ENCODE data around the gene ANKRD11.

The ANKRD11 gene

DNA sequence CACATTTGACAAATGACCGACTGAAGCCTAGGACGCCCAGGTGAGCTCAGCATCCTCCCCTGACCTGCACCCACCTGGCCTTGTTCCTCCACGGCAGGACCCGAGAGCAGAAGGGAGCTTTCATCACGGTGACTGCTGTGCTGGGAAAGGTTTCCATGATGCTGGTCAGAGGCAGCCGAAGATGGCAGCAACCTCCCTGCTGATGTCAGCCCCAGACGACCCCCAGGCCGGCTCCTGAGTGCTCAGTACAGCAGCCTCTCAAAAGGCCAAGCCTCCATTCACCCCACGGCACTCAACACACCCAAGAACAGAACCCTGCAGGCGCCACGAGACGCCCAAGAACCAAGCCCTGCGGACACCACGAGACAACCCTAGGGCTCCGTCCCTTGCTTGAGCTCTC lies 119.8 kb downstream of the ANKRD11 start:
- TF ChIP-seq, protein P1, sequence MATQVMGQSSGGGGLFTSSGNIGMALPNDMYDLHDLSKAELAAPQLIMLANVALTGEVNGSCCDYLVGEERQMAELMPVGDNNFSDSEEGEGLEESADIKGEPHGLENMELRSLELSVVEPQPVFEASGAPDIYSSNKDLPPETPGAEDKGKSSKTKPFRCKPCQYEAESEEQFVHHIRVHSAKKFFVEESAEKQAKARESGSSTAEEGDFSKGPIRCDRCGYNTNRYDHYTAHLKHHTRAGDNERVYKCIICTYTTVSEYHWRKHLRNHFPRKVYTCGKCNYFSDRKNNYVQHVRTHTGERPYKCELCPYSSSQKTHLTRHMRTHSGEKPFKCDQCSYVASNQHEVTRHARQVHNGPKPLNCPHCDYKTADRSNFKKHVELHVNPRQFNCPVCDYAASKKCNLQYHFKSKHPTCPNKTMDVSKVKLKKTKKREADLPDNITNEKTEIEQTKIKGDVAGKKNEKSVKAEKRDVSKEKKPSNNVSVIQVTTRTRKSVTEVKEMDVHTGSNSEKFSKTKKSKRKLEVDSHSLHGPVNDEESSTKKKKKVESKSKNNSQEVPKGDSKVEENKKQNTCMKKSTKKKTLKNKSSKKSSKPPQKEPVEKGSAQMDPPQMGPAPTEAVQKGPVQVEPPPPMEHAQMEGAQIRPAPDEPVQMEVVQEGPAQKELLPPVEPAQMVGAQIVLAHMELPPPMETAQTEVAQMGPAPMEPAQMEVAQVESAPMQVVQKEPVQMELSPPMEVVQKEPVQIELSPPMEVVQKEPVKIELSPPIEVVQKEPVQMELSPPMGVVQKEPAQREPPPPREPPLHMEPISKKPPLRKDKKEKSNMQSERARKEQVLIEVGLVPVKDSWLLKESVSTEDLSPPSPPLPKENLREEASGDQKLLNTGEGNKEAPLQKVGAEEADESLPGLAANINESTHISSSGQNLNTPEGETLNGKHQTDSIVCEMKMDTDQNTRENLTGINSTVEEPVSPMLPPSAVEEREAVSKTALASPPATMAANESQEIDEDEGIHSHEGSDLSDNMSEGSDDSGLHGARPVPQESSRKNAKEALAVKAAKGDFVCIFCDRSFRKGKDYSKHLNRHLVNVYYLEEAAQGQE (IDR thresholded peaks at IDR 0.05; ENCODE audit: insufficient read depth in 1 of 2, low read depth in 2 of 2, low read length in 2 of 2): no peak
- TF ChIP-seq SIN3A (IDR thresholded peaks at IDR 0.05; ENCODE audit: borderline replicate concordance, insufficient read depth, low read length) (no peak), POLR2AphosphoS5 (IDR thresholded peaks at IDR 0.05; ENCODE audit: low read depth, low read length) (no peak), FOXP2 (optimal IDR thresholded peaks at IDR 0.05; ENCODE audit: borderline replicate concordance, extremely low read depth, extremely low read length, insufficient read depth) (no peak), TAF1 (IDR thresholded peaks at IDR 0.05; ENCODE audit: borderline replicate concordance, insufficient read depth, low read length) (no peak)

DNA sequence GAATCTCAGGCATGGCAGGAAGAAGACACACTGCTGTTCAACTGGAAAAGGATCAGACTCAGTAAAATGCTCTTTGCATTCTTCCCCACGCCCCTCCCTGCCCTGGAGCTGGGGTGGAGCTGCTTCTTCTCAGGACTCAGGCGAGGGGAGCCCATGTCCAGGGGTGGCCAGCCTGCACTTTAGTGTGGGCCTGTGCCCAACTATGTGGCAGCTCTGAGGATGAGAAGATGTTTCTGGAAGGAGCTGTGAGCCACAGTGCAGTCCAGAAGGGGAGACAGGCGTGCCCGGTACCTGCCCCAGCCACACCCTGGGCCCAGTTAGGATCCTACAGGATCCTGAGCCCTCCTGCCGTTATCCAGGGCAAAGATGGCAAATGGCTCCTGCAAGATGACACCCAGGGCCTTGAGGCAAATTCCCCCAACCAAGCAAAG lies 120.3 kb downstream of the ANKRD11 start:
- TF ChIP-seq FOXP2 (optimal IDR thresholded peaks at IDR 0.05; ENCODE audit: borderline replicate concordance, extremely low read depth, extremely low read length, insufficient read depth) (no peak), TAF1 (IDR thresholded peaks at IDR 0.05; ENCODE audit: borderline replicate concordance, insufficient read depth, low read length) (no peak), SIN3A (IDR thresholded peaks at IDR 0.05; ENCODE audit: borderline replicate concordance, insufficient read depth, low read length) (no peak), POLR2AphosphoS5 (IDR thresholded peaks at IDR 0.05; ENCODE audit: low read depth, low read length) (no peak)
- TF ChIP-seq, protein P1 (IDR thresholded peaks at IDR 0.05; ENCODE audit: insufficient read depth in 1 of 2, low read depth in 2 of 2, low read length in 2 of 2): no peak

DNA sequence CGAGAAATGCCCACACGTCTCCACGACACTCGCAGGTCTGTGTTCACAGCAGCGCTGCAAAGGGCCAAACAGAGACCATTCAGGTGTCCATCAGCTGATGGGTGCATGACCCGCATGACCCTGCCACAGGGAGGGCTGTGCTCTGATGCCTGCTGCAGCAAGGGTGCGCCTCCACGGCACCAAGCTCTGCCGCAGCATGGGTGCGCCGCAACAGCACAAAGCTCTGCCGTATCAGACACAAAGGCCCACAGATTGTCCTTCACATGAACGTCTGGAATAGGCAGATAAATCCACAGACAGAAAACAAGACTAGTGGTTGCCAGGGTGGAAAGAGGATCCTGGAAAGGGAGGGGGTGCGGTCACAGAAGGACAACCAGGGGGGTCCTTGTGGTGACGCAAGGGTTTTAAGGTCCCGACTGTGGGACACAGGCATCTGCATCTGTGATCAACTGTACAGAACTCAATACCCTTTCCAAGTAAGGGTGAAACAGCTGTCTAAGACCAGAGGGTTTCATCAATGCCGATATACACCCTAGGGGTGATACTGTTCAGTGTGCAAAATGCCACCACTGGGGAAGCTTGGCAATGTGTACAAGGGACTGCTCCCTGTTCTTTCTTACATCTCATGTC lies 121.0 kb downstream of the ANKRD11 start:
- TF ChIP-seq POLR2AphosphoS5 (IDR thresholded peaks at IDR 0.05; ENCODE audit: low read depth, low read length) (no peak), TAF1 (IDR thresholded peaks at IDR 0.05; ENCODE audit: borderline replicate concordance, insufficient read depth, low read length) (no peak), SIN3A (IDR thresholded peaks at IDR 0.05; ENCODE audit: borderline replicate concordance, insufficient read depth, low read length) (no peak), FOXP2 (optimal IDR thresholded peaks at IDR 0.05; ENCODE audit: borderline replicate concordance, extremely low read depth, extremely low read length, insufficient read depth) (no peak)
- TF ChIP-seq, protein P1 (IDR thresholded peaks at IDR 0.05; ENCODE audit: insufficient read depth in 1 of 2, low read depth in 2 of 2, low read length in 2 of 2): no peak

DNA sequence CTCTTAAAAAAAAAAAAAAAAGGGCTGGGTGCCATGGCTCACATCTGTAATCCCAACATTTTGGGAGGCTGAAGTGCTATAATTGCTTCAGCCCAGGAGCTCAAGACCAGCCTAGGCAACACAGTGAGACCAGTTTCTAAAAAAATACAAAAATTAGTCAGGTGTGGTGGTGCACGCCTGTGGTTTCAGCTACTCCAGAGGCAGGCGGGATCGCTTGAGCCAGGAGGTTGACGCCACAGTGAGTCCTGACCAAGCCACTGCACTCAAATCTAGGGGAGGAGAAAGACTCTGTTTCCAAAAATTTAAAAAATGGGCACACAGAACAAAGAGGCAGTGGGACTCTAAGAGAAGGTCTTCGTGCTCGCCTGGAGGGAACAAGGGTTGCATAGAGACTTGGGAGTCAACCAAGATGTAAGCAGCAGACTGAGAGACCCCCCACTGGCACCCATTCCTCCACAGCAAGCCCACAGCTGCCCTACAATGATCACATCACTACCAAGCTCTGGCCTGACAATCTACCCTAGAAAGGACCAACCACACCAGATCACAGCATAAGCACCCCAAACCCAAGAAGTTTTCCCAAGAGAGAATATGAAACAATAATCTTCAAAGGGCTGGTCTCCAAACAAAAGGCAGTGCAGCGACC lies 121.6 kb downstream of the ANKRD11 start:
- TF ChIP-seq POLR2AphosphoS5 (IDR thresholded peaks at IDR 0.05; ENCODE audit: low read depth, low read length) (no peak), FOXP2 (optimal IDR thresholded peaks at IDR 0.05; ENCODE audit: borderline replicate concordance, extremely low read depth, extremely low read length, insufficient read depth) (no peak), SIN3A (IDR thresholded peaks at IDR 0.05; ENCODE audit: borderline replicate concordance, insufficient read depth, low read length) (no peak), TAF1 (IDR thresholded peaks at IDR 0.05; ENCODE audit: borderline replicate concordance, insufficient read depth, low read length) (no peak)
- TF ChIP-seq, protein P1 (IDR thresholded peaks at IDR 0.05; ENCODE audit: insufficient read depth in 1 of 2, low read depth in 2 of 2, low read length in 2 of 2): no peak
